HG02870 (cell line): Measurements from ENCODE around the gene PLEKHG5.
"Not testable (repeated sequence)": the region's sequence is repeated elsewhere in the genome, so short reads cannot be mapped to it uniquely, and the experiment has no call there.

Experiments used
- ATAC-seq: cut with Tn5 transposase; IDR thresholded peaks from one replicate; pipeline ENCODE4 v1.9.1; 2021; ENCODE audit warnings: mild to moderate bottlenecking, moderate library complexity; ENCODE audit not compliant: unreplicated experiment

The PLEKHG5 gene

GRCh38 chr1:6464514-6464836, 27.0 kb downstream of the PLEKHG5 start:
- ATAC-seq = no peak

- ATAC-seq = no peak
Measured at GRCh38 chr1:6463120-6463412, 28.4 kb downstream of the PLEKHG5 start.

- ATAC-seq = no peak
Measured at GRCh38 chr1:6462412-6463119, 28.9 kb downstream of the PLEKHG5 start.

- no peak for ATAC-seq
Measured at GRCh38 chr1:6461538-6462411, 29.7 kb downstream of the PLEKHG5 start.

- no peak for ATAC-seq
Measured at GRCh38 chr1:6461051-6461530, 30.4 kb downstream of the PLEKHG5 start.

- ATAC-seq = no peak
Measured at GRCh38 chr1:6460301-6461050, 31.0 kb downstream of the PLEKHG5 start.

GRCh38 chr1:6459850-6460265, 31.6 kb downstream of the PLEKHG5 start:
- ATAC-seq = no peak

- no peak for ATAC-seq
Measured at GRCh38 chr1:6456800-6457466, 34.5 kb downstream of the PLEKHG5 start.

GRCh38 chr1:6455752-6456520, 35.5 kb downstream of the PLEKHG5 start:
- ATAC-seq = not testable (repeated sequence)

GRCh38 chr1:6454856-6455751, 36.4 kb downstream of the PLEKHG5 start:
- no peak for ATAC-seq

GRCh38 chr1:6453895-6454855, 37.3 kb downstream of the PLEKHG5 start:
- not testable (repeated sequence) for ATAC-seq

GRCh38 chr1:6450943-6451373, 40.5 kb downstream of the PLEKHG5 start:
- no peak for ATAC-seq

- not testable (repeated sequence) for ATAC-seq
Measured at GRCh38 chr1:6450486-6450885, 41.0 kb downstream of the PLEKHG5 start.

GRCh38 chr1:6450005-6450450, 41.4 kb downstream of the PLEKHG5 start:
- ATAC-seq = no peak

GRCh38 chr1:6448749-6449631, 42.5 kb downstream of the PLEKHG5 start:
- no peak for ATAC-seq

- ATAC-seq = no peak
Measured at GRCh38 chr1:6447818-6448748, 43.4 kb downstream of the PLEKHG5 start.
